HG03097 (cell line): ENCODE data around the gene CEACAM16.

ENCODE experiments used
- ATAC-seq: cut with Tn5 transposase; IDR thresholded peaks from one replicate; pipeline ENCODE4 v1.9.1; 2021; ENCODE audit not compliant: unreplicated experiment, low FRiP score

Gene CEACAM16

GRCh38 chr19:44757735-44758505 lies 59.0 kb downstream of the CEACAM16 start:
- ATAC-seq, result no peak

GRCh38 chr19:44758596-44758995 lies 59.6 kb downstream of the CEACAM16 start:
- no peak for ATAC-seq

- ATAC-seq, result no peak
Measured at GRCh38 chr19:44759083-44759804, 60.3 kb downstream of the CEACAM16 start.
